ENCODE measurements around the gene OR11G2.
"Not testable (repeated sequence)": the region's sequence is repeated elsewhere in the genome, so short reads cannot be mapped to it uniquely, and the experiment has no call there.

Gene OR11G2

GRCh38 chr14:20190596-20190995 is at the start of gene OR11G2:
OR11G2 (plus strand) TSS chr14:20190896; CDS start chr14:20197438, 6,542 bp downstream.
- no peak for DNase-seq

- no peak for DNase-seq
Measured at GRCh38 chr14:20143911-20144310, 46.8 kb upstream of the OR11G2 start.

- DNase-seq: no peak
Measured at GRCh38 chr14:20144820-20145219, 45.9 kb upstream of the OR11G2 start.

GRCh38 chr14:20164462-20164861 is 26.2 kb upstream of the OR11G2 start:
- DNase-seq: no peak

GRCh38 chr14:20167091-20167490 is 23.6 kb upstream of the OR11G2 start:
- no peak for DNase-seq

- DNase-seq: not testable (repeated sequence)
Measured at GRCh38 chr14:20169852-20170251, 20.8 kb upstream of the OR11G2 start.

GRCh38 chr14:20174205-20174604 is 16.5 kb upstream of the OR11G2 start:
- DNase-seq: not testable (repeated sequence)

- no peak for DNase-seq
Measured at GRCh38 chr14:20176330-20176729, 14.4 kb upstream of the OR11G2 start.

GRCh38 chr14:20177433-20177974 is 13.2 kb upstream of the OR11G2 start:
- no peak for DNase-seq

- DNase-seq: no peak
Measured at GRCh38 chr14:20179218-20179617, 11.5 kb upstream of the OR11G2 start.

- DNase-seq: no peak
Measured at GRCh38 chr14:20179880-20180279, 10.8 kb upstream of the OR11G2 start.

GRCh38 chr14:20180486-20180885 is 10.2 kb upstream of the OR11G2 start:
- no peak for DNase-seq

GRCh38 chr14:20184181-20184580 is 6.5 kb upstream of the OR11G2 start:
- no peak for DNase-seq

- no peak for DNase-seq
Measured at GRCh38 chr14:20191396-20191795, 700 bp downstream of the OR11G2 start.

- DNase-seq: no peak
Measured at GRCh38 chr14:20194101-20194500, 3.4 kb downstream of the OR11G2 start.

- DNase-seq: not testable (repeated sequence)
Measured at GRCh38 chr14:20195170-20195569, 4.5 kb downstream of the OR11G2 start.

GRCh38 chr14:20195911-20196310 is 5.2 kb downstream of the OR11G2 start:
- no peak for DNase-seq

GRCh38 chr14:20197459-20197858 is 6.8 kb downstream of the OR11G2 start:
- no peak for DNase-seq

GRCh38 chr14:20198991-20199390 is 8.3 kb downstream of the OR11G2 start:
- no peak for DNase-seq

GRCh38 chr14:20204721-20205120 is 14.0 kb downstream of the OR11G2 start:
- DNase-seq: no peak

- DNase-seq: no peak
Measured at GRCh38 chr14:20209595-20209994, 18.9 kb downstream of the OR11G2 start.

GRCh38 chr14:20212406-20212805 is 21.7 kb downstream of the OR11G2 start:
- DNase-seq: not testable (repeated sequence)

- DNase-seq: no peak
Measured at GRCh38 chr14:20215196-20215595, 24.5 kb downstream of the OR11G2 start.

- DNase-seq: no peak
Measured at GRCh38 chr14:20219033-20219432, 28.3 kb downstream of the OR11G2 start.

GRCh38 chr14:20223410-20223809 is 32.7 kb downstream of the OR11G2 start, which contains the start of gene OR11H6:
OR11H6 (plus strand) TSS chr14:20223710; CDS start chr14:20223710, 0 bp downstream.
- no peak for DNase-seq
